ENCODE results near the gene GEMIN7.
A peak's percentile ranks its signal among the peaks of the same experiment; 100 is the strongest.

Gene GEMIN7

GRCh38 chr19:45057444-45057843, 21.6 kb upstream of the GEMIN7 start:
- Histone ChIP-seq H2BK15ac (replicated peaks; ENCODE audit: low read depth) (no peak overlapping the region), H3K18ac (ENCODE audit: low read length) (no peak overlapping the region), H3K4me2 (ENCODE audit: low read length) (no peak overlapping the region), H3K4ac (ENCODE audit: low read depth, low read length) (no peak overlapping the region), H4K5ac (ENCODE audit: low read length) (no peak overlapping the region), H3K27ac (ENCODE audit: low read depth, low read length) (no peak overlapping the region), H3K9ac (ENCODE audit: low read length) (no peak overlapping the region), H2BK120ac (ENCODE audit: low read depth, low read length) (no peak overlapping the region), H3K79me2 (ENCODE audit: control insufficient read depth, insufficient read depth, low read length) (no peaks in the 10 kb centered on the region), H3K36me3 (ENCODE audit: control insufficient read depth, insufficient read depth, low read length) (peaks cover 25% of the 10 kb centered on the region), H3K4me1 (ENCODE audit: control insufficient read depth, low read depth, low read length) (no peaks in the 10 kb centered on the region), H3K27me3 (ENCODE audit: insufficient read depth, low read length, poor library complexity) (no peaks in the 10 kb centered on the region), H4K8ac (ENCODE audit: low read depth, low read length) (no peak overlapping the region), H3K56ac (ENCODE audit: low read length) (no peak overlapping the region), H3K79me1 (ENCODE audit: low read length) (peaks cover 6% of the 10 kb centered on the region), H3K23ac (ENCODE audit: low read length) (no peak overlapping the region), H2AK5ac (ENCODE audit: low read length) (no peak overlapping the region), H2BK5ac (ENCODE audit: low read length) (no peak overlapping the region), H3K4me3 (ENCODE audit: low read length) (no peak overlapping the region)
- no peak for DNase-seq
- no CpG with 5 or more reads among the region's 9 CpGs for WGBS (ENCODE audit: extremely low coverage, insufficient coverage, low lambda C conversion rate)

- no peak overlapping the region for H3K4ac ChIP-seq (ENCODE audit: low read depth, low read length)
- peaks cover 27% of the 10 kb centered on the region for H3K36me3 ChIP-seq (ENCODE audit: control insufficient read depth, insufficient read depth, low read length)
- H3K56ac ChIP-seq (ENCODE audit: low read length), result no peak overlapping the region
- no peak overlapping the region for H3K18ac ChIP-seq (ENCODE audit: low read length)
- no peak overlapping the region for H3K9ac ChIP-seq (ENCODE audit: low read length)
- no peak overlapping the region for H3K23ac ChIP-seq (ENCODE audit: low read length)
- H3K79me1 ChIP-seq (ENCODE audit: low read length), result peaks cover 6% of the 10 kb centered on the region
- H3K4me2 ChIP-seq (ENCODE audit: low read length), result no peak overlapping the region
- WGBS (ENCODE audit: extremely low coverage, insufficient coverage, low lambda C conversion rate), result 100% methylated on average over 1 of the region's 14 CpGs
- DNase-seq, result no peak
- no peaks in the 10 kb centered on the region for H3K27me3 ChIP-seq (ENCODE audit: insufficient read depth, low read length, poor library complexity)
- H2AK5ac ChIP-seq (ENCODE audit: low read length), result no peak overlapping the region
- H3K4me1 ChIP-seq (ENCODE audit: control insufficient read depth, low read depth, low read length), result no peaks in the 10 kb centered on the region
- H2BK15ac ChIP-seq (replicated peaks; ENCODE audit: low read depth), result no peak overlapping the region
- no peak overlapping the region for H3K4me3 ChIP-seq (ENCODE audit: low read length)
- no peak overlapping the region for H2BK5ac ChIP-seq (ENCODE audit: low read length)
- no peak overlapping the region for H4K5ac ChIP-seq (ENCODE audit: low read length)
- no peaks in the 10 kb centered on the region for H3K79me2 ChIP-seq (ENCODE audit: control insufficient read depth, insufficient read depth, low read length)
- H2BK120ac ChIP-seq (ENCODE audit: low read depth, low read length), result no peak overlapping the region
- H3K27ac ChIP-seq (ENCODE audit: low read depth, low read length), result no peak overlapping the region
- H4K8ac ChIP-seq (ENCODE audit: low read depth, low read length), result no peak overlapping the region
Observed at GRCh38 chr19:45058622-45059159, 20.4 kb upstream of the GEMIN7 start.

- Histone ChIP-seq H4K8ac (ENCODE audit: low read depth, low read length) (no peak overlapping the region), H3K36me3 (ENCODE audit: control insufficient read depth, insufficient read depth, low read length) (peaks cover 28% of the 10 kb centered on the region), H3K9ac (ENCODE audit: low read length) (no peak overlapping the region), H2BK5ac (ENCODE audit: low read length) (no peak overlapping the region), H3K23ac (ENCODE audit: low read length) (no peak overlapping the region), H3K27me3 (ENCODE audit: insufficient read depth, low read length, poor library complexity) (no peaks in the 10 kb centered on the region), H4K5ac (ENCODE audit: low read length) (no peak overlapping the region), H3K4ac (ENCODE audit: low read depth, low read length) (no peak overlapping the region), H3K4me1 (ENCODE audit: control insufficient read depth, low read depth, low read length) (no peaks in the 10 kb centered on the region), H3K56ac (ENCODE audit: low read length) (no peak overlapping the region), H2BK15ac (replicated peaks; ENCODE audit: low read depth) (no peak overlapping the region), H3K79me1 (ENCODE audit: low read length) (peaks cover 6% of the 10 kb centered on the region), H2BK120ac (ENCODE audit: low read depth, low read length) (no peak overlapping the region), H3K18ac (ENCODE audit: low read length) (no peak overlapping the region), H3K27ac (ENCODE audit: low read depth, low read length) (no peak overlapping the region), H2AK5ac (ENCODE audit: low read length) (no peak overlapping the region), H3K4me3 (ENCODE audit: low read length) (no peak overlapping the region), H3K4me2 (ENCODE audit: low read length) (no peak overlapping the region), H3K79me2 (ENCODE audit: control insufficient read depth, insufficient read depth, low read length) (no peaks in the 10 kb centered on the region)
- peak; percentile 90 for DNase-seq
- no CpG with 5 or more reads among the region's 16 CpGs for WGBS (ENCODE audit: extremely low coverage, insufficient coverage, low lambda C conversion rate)
Observed at GRCh38 chr19:45059258-45059965, 19.6 kb upstream of the GEMIN7 start.

GRCh38 chr19:45061965-45062364, 17.1 kb upstream of the GEMIN7 start:
- H3K23ac ChIP-seq (ENCODE audit: low read length), result no peak overlapping the region
- peaks cover 8% of the 10 kb centered on the region for H3K79me1 ChIP-seq (ENCODE audit: low read length)
- H3K27me3 ChIP-seq (ENCODE audit: insufficient read depth, low read length, poor library complexity), result no peaks in the 10 kb centered on the region
- no peak overlapping the region for H3K4me3 ChIP-seq (ENCODE audit: low read length)
- no peak overlapping the region for H3K4ac ChIP-seq (ENCODE audit: low read depth, low read length)
- no peak overlapping the region for H2AK5ac ChIP-seq (ENCODE audit: low read length)
- H3K36me3 ChIP-seq (ENCODE audit: control insufficient read depth, insufficient read depth, low read length), result peaks cover 26% of the 10 kb centered on the region
- H3K79me2 ChIP-seq (ENCODE audit: control insufficient read depth, insufficient read depth, low read length), result no peaks in the 10 kb centered on the region
- no peaks in the 10 kb centered on the region for H3K4me1 ChIP-seq (ENCODE audit: control insufficient read depth, low read depth, low read length)
- no peak overlapping the region for H3K27ac ChIP-seq (ENCODE audit: low read depth, low read length)
- H2BK5ac ChIP-seq (ENCODE audit: low read length), result no peak overlapping the region
- no peak overlapping the region for H4K8ac ChIP-seq (ENCODE audit: low read depth, low read length)
- H3K9ac ChIP-seq (ENCODE audit: low read length), result no peak overlapping the region
- no peak overlapping the region for H3K56ac ChIP-seq (ENCODE audit: low read length)
- no peak overlapping the region for H3K18ac ChIP-seq (ENCODE audit: low read length)
- H3K4me2 ChIP-seq (ENCODE audit: low read length), result no peak overlapping the region
- no peak overlapping the region for H2BK120ac ChIP-seq (ENCODE audit: low read depth, low read length)
- no peak for DNase-seq
- H2BK15ac ChIP-seq (replicated peaks; ENCODE audit: low read depth), result no peak overlapping the region
- no CpG with 5 or more reads among the region's 4 CpGs for WGBS (ENCODE audit: extremely low coverage, insufficient coverage, low lambda C conversion rate)
- no peak overlapping the region for H4K5ac ChIP-seq (ENCODE audit: low read length)

- Histone ChIP-seq H3K79me2 (ENCODE audit: control insufficient read depth, insufficient read depth, low read length) (no peaks in the 10 kb centered on the region), H2BK15ac (replicated peaks; ENCODE audit: low read depth) (no peak overlapping the region), H4K5ac (ENCODE audit: low read length) (no peak overlapping the region), H3K4ac (ENCODE audit: low read depth, low read length) (no peak overlapping the region), H3K4me1 (ENCODE audit: control insufficient read depth, low read depth, low read length) (no peaks in the 10 kb centered on the region), H3K56ac (ENCODE audit: low read length) (no peak overlapping the region), H3K27me3 (ENCODE audit: insufficient read depth, low read length, poor library complexity) (no peaks in the 10 kb centered on the region), H2AK5ac (ENCODE audit: low read length) (no peak overlapping the region), H2BK120ac (ENCODE audit: low read depth, low read length) (no peak overlapping the region), H3K4me3 (ENCODE audit: low read length) (no peak overlapping the region), H3K36me3 (ENCODE audit: control insufficient read depth, insufficient read depth, low read length) (peaks cover 28% of the 10 kb centered on the region), H2BK5ac (ENCODE audit: low read length) (no peak overlapping the region), H3K4me2 (ENCODE audit: low read length) (no peak overlapping the region), H3K27ac (ENCODE audit: low read depth, low read length) (no peak overlapping the region), H3K18ac (ENCODE audit: low read length) (no peak overlapping the region), H4K8ac (ENCODE audit: low read depth, low read length) (no peak overlapping the region), H3K79me1 (ENCODE audit: low read length) (peaks cover 8% of the 10 kb centered on the region), H3K23ac (ENCODE audit: low read length) (no peak overlapping the region), H3K9ac (ENCODE audit: low read length) (no peak overlapping the region)
- no peak for DNase-seq
- WGBS (ENCODE audit: extremely low coverage, insufficient coverage, low lambda C conversion rate), result no CpG with 5 or more reads among the region's 85 CpGs
Observed at GRCh38 chr19:45063851-45064801, 14.9 kb upstream of the GEMIN7 start.

Data from mesendoderm (in vitro differentiated cells).